Measurements from ENCODE around the gene ABLIM2. TPM values are rescaled to one million over a fixed set of nuclear protein-coding genes. Genes with fewer than 3 reads are reported as not detected.

The ABLIM2 gene
- total RNA-seq, 5 donors from 2014 or later (not counting 1 experiment from before 2014, with no cell fraction given) = 2.6 to 7.0 (median 5.5) TPM

GRCh38 chr4:7964890-7965662, 193.5 kb downstream of the ABLIM2 start:
- ATAC-seq (replicated peaks in 1 of 4) = peak in 2 of 4 experiments; percentile 10 to 55
- peaks cover 0 to 86% of the 10 kb centered on the region in 2 experiments for H3K4me1 ChIP-seq (ENCODE audit: control insufficient read depth in 1 of 2, extremely low read depth in 1 of 2, insufficient read depth in 2 of 2, low read length in 2 of 2)
- ChIA-PET CTCF (no interaction called here), POLR2A (no interaction called here)
- 81% methylated on average over 9 of the region's 23 CpGs for WGBS (ENCODE audit: insufficient coverage)
- Mint-ChIP-seq H3K27ac (peak overlapping the region; percentile 66 to 73), H3K9me3 (no peaks in the 10 kb centered on the region), H3K4me1 (peaks cover 24 to 60% (median 45%) of the 10 kb centered on the region in 3 donors), H3K36me3 (no peaks in the 10 kb centered on the region), H3K4me3 (no peak overlapping the region), H3K27me3 (no peaks in the 10 kb centered on the region)
- DNase-seq = peak in 29 of 35 experiments; percentile 18 to 85 (median 38)
- no peaks in the 10 kb centered on the region for H3K36me3 ChIP-seq (ENCODE audit: control insufficient read depth in 2 of 2, extremely low read depth in 1 of 2, insufficient read depth in 1 of 2, low read length in 1 of 2)
- H3K27ac ChIP-seq (ENCODE audit: low read length) = peak overlapping the region; percentile 83
- peaks cover 0 to 4% of the 10 kb centered on the region in 2 experiments for H3K27me3 ChIP-seq (replicated peaks in 1 of 2; ENCODE audit: control insufficient read depth in 2 of 2, extremely low read depth in 1 of 2, insufficient read depth in 2 of 2, low read length in 1 of 2)
- H3K4me3 ChIP-seq (ENCODE audit: control insufficient read depth in 1 of 2, extremely low read depth in 1 of 2, low read length in 1 of 2) = no peak overlapping the region
- no peaks in the 10 kb centered on the region for H3K9me3 ChIP-seq

- H3K36me3 ChIP-seq (ENCODE audit: control insufficient read depth in 2 of 2, extremely low read depth in 1 of 2, insufficient read depth in 1 of 2, low read length in 1 of 2) = no peaks in the 10 kb centered on the region
- H3K9me3 ChIP-seq = no peaks in the 10 kb centered on the region
- Mint-ChIP-seq H3K27me3 (no peaks in the 10 kb centered on the region), H3K36me3 (no peaks in the 10 kb centered on the region), H3K4me3 (no peak overlapping the region), H3K27ac (peak overlapping the region; percentile 66 to 73), H3K9me3 (no peaks in the 10 kb centered on the region), H3K4me1 (peaks cover 18 to 54% (median 39%) of the 10 kb centered on the region in 3 donors)
- peaks cover 0 to 82% of the 10 kb centered on the region in 2 experiments for H3K4me1 ChIP-seq (ENCODE audit: control insufficient read depth in 1 of 2, extremely low read depth in 1 of 2, insufficient read depth in 2 of 2, low read length in 2 of 2)
- ATAC-seq (replicated peaks in 1 of 4) (peak; percentile 56 to 77 (median 74)), DNase-seq (peak in 9 of 35 experiments; percentile 17 to 73 (median 25))
- H3K27ac ChIP-seq (ENCODE audit: low read length) = peak overlapping the region; percentile 83
- H3K4me3 ChIP-seq (ENCODE audit: control insufficient read depth in 1 of 2, extremely low read depth in 1 of 2, low read length in 1 of 2) = no peak overlapping the region
- ChIA-PET POLR2A (no interaction called here), CTCF (no interaction called here)
- peaks cover 0 to 4% of the 10 kb centered on the region in 2 experiments for H3K27me3 ChIP-seq (replicated peaks in 1 of 2; ENCODE audit: control insufficient read depth in 2 of 2, extremely low read depth in 1 of 2, insufficient read depth in 2 of 2, low read length in 1 of 2)
- 34% methylated on average over 2 of the region's 5 CpGs for WGBS (ENCODE audit: insufficient coverage)
Observed at GRCh38 chr4:7964459-7964858, 194.2 kb downstream of the ABLIM2 start.

GRCh38 chr4:7963691-7964090, 194.9 kb downstream of the ABLIM2 start:
- H3K36me3 Mint-ChIP-seq = no peaks in the 10 kb centered on the region
- DNase-seq = no peak
- H3K4me3 Mint-ChIP-seq = no peak overlapping the region
- POLR2A ChIA-PET = interaction anchor here in 1 of 2 donors (0.6 kb wide), 1 partner anchor 24 kb away, joined by 3 read pairs; no protein-coding TSS in a partner anchor
- no peak for ATAC-seq (replicated peaks in 1 of 4)
- Histone ChIP-seq H3K27ac (ENCODE audit: low read length) (no peak overlapping the region), H3K9me3 (no peaks in the 10 kb centered on the region), H3K4me3 (ENCODE audit: control insufficient read depth in 1 of 2, extremely low read depth in 1 of 2, low read length in 1 of 2) (no peak overlapping the region), H3K27me3 (replicated peaks in 1 of 2; ENCODE audit: control insufficient read depth in 2 of 2, extremely low read depth in 1 of 2, insufficient read depth in 2 of 2, low read length in 1 of 2) (peaks cover 0 to 6% of the 10 kb centered on the region in 2 experiments), H3K36me3 (ENCODE audit: control insufficient read depth in 2 of 2, extremely low read depth in 1 of 2, insufficient read depth in 1 of 2, low read length in 1 of 2) (no peaks in the 10 kb centered on the region), H3K4me1 (ENCODE audit: control insufficient read depth in 1 of 2, extremely low read depth in 1 of 2, insufficient read depth in 2 of 2, low read length in 2 of 2) (peaks cover 0 to 74% of the 10 kb centered on the region in 2 experiments)
- H3K4me1 Mint-ChIP-seq = peaks cover 14 to 50% (median 37%) of the 10 kb centered on the region in 3 donors
- H3K27ac Mint-ChIP-seq = peak overlapping the region in 1 of 2 donors; percentile 5
- no peaks in the 10 kb centered on the region for H3K9me3 Mint-ChIP-seq
- CTCF ChIA-PET = no interaction called here
- H3K27me3 Mint-ChIP-seq = peaks cover 0 to 4% of the 10 kb centered on the region in 2 donors
- WGBS (ENCODE audit: insufficient coverage) = 99% methylated on average over 10 of the region's 12 CpGs

- no peak for ATAC-seq (replicated peaks in 1 of 4)
- Histone ChIP-seq H3K4me3 (ENCODE audit: control insufficient read depth in 1 of 2, extremely low read depth in 1 of 2, low read length in 1 of 2) (no peak overlapping the region), H3K9me3 (no peaks in the 10 kb centered on the region), H3K27ac (ENCODE audit: low read length) (no peak overlapping the region), H3K27me3 (replicated peaks in 1 of 2; ENCODE audit: control insufficient read depth in 2 of 2, extremely low read depth in 1 of 2, insufficient read depth in 2 of 2, low read length in 1 of 2) (peaks cover 0 to 6% of the 10 kb centered on the region in 2 experiments), H3K36me3 (ENCODE audit: control insufficient read depth in 2 of 2, extremely low read depth in 1 of 2, insufficient read depth in 1 of 2, low read length in 1 of 2) (no peaks in the 10 kb centered on the region), H3K4me1 (ENCODE audit: control insufficient read depth in 1 of 2, extremely low read depth in 1 of 2, insufficient read depth in 2 of 2, low read length in 2 of 2) (peaks cover 0 to 66% of the 10 kb centered on the region in 2 experiments)
- Mint-ChIP-seq H3K4me3 (no peak overlapping the region), H3K4me1 (peaks cover 14 to 43% (median 30%) of the 10 kb centered on the region in 3 donors), H3K9me3 (no peaks in the 10 kb centered on the region), H3K27me3 (peaks cover 0 to 4% of the 10 kb centered on the region in 2 donors), H3K36me3 (no peaks in the 10 kb centered on the region), H3K27ac (peak overlapping the region in 1 of 2 donors; percentile 36)
- 88% methylated on average over 13 of the region's 17 CpGs for WGBS (ENCODE audit: insufficient coverage)
- POLR2A ChIA-PET = interaction anchor here in 1 of 2 donors (0.6 kb wide), 1 partner anchor 23 kb away, joined by 3 read pairs; no protein-coding TSS in a partner anchor
- CTCF ChIA-PET = no interaction called here
- DNase-seq = no peak
Observed at GRCh38 chr4:7962609-7963508, 195.8 kb downstream of the ABLIM2 start.

GRCh38 chr4:7960790-7961655, 197.6 kb downstream of the ABLIM2 start:
- Mint-ChIP-seq H3K27ac (peak overlapping the region; percentile 59 to 73), H3K36me3 (no peaks in the 10 kb centered on the region), H3K4me1 (peaks cover 14 to 37% (median 30%) of the 10 kb centered on the region in 3 donors), H3K4me3 (peak overlapping the region in 1 of 3 donors; percentile 41), H3K9me3 (no peaks in the 10 kb centered on the region), H3K27me3 (peaks cover 0 to 7% of the 10 kb centered on the region in 2 donors)
- 65% methylated on average over 7 of the region's 19 CpGs for WGBS (ENCODE audit: insufficient coverage)
- DNase-seq = peak in 11 of 35 experiments; percentile 14 to 56 (median 26)
- H3K27ac ChIP-seq (ENCODE audit: low read length) = peak overlapping the region; percentile 28
- no peaks in the 10 kb centered on the region for H3K36me3 ChIP-seq (ENCODE audit: control insufficient read depth in 2 of 2, extremely low read depth in 1 of 2, insufficient read depth in 1 of 2, low read length in 1 of 2)
- peaks cover 0 to 6% of the 10 kb centered on the region in 2 experiments for H3K27me3 ChIP-seq (replicated peaks in 1 of 2; ENCODE audit: control insufficient read depth in 2 of 2, extremely low read depth in 1 of 2, insufficient read depth in 2 of 2, low read length in 1 of 2)
- H3K4me1 ChIP-seq (ENCODE audit: control insufficient read depth in 1 of 2, extremely low read depth in 1 of 2, insufficient read depth in 2 of 2, low read length in 2 of 2) = peaks cover 0 to 49% of the 10 kb centered on the region in 2 experiments
- ChIA-PET CTCF (interaction anchor here in 1 of 2 donors (1.0 kb wide), 1 partner anchor 8 kb away, joined by 4 read pairs; no protein-coding TSS in a partner anchor), POLR2A (no interaction called here)
- ATAC-seq (replicated peaks in 1 of 4) = peak; percentile 32 to 64 (median 40)
- no peaks in the 10 kb centered on the region for H3K9me3 ChIP-seq
- no peak overlapping the region for H3K4me3 ChIP-seq (ENCODE audit: control insufficient read depth in 1 of 2, extremely low read depth in 1 of 2, low read length in 1 of 2)
